Uterus (tissue), 2 donors: ENCODE data around the gene HHIPL1.
A peak's percentile ranks its signal among the peaks of the same experiment; 100 is the strongest.

ENCODE experiments used
- CTCF ChIP-seq, 4 experiments: fragments of 200-600 bp in 2 of 4; fragments of 450-650 bp in 2 of 4; sonication (generic) in 2 of 4; IDR thresholded peaks; one replicate each; pipeline ENCODE4 v1.5.1; 2016 to 2019; ENCODE audit warnings: antibody characterized with exemption in 4 of 4, mild to moderate bottlenecking in 2 of 4, moderate library complexity in 1 of 4
- POLR2A ChIP-seq, 2 donors: fragments of 450-650 bp; IDR thresholded peaks; one replicate each; pipeline ENCODE4 v1.6.1; 2016; ENCODE audit warnings: antibody characterized with exemption in 2 of 2, mild to moderate bottlenecking in 1 of 2, moderate library complexity in 1 of 2

- no peak for TF ChIP-seq CTCF (IDR thresholded peaks at IDR 0.05)
- peak in 1 of 2 donors; percentile 60 for TF ChIP-seq POLR2A (IDR thresholded peaks at IDR 0.05)
Measured at GRCh38 chr14:99604278-99604765, 40.6 kb upstream of the HHIPL1 start.
